Body of pancreas (tissue), 4 donors: ENCODE measurements around the gene SLC39A10.

Experiments used
- CTCF ChIP-seq, 7 experiments: fragments of 450-650 bp in 4 of 7; fragments of 200-600 bp in 3 of 7; sonication (generic) in 3 of 7; IDR thresholded peaks; one replicate each; pipeline ENCODE4 v1.5.1; 2016 to 2019; ENCODE audit warnings: antibody characterized with exemption in 7 of 7
- POLR2A ChIP-seq, 3 donors: fragments of 450-650 bp; IDR thresholded peaks; one replicate each; pipeline ENCODE4 v1.6.1; 2016; ENCODE audit warnings: antibody characterized with exemption in 3 of 3, mild to moderate bottlenecking in 2 of 3

DNA sequence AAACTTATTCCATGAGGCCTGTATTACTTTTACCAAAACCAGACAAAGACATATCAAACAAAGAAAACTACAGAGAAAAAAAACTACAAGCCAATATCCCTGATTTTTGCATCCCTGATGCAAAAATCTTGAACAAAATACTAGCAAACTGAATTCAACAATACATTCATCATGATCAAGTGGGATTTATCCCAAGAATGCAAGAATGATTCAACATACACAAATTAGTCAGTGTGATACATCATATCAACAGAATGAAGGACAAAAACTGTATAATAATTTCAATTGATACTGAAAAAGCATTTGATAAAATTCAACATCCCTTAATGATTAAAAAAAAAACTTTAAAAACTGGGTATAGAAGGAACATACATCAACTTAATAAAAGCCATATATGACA, 106.8 kb downstream of the SLC39A10 start:
- TF ChIP-seq CTCF (IDR thresholded peaks at IDR 0.05) (no peak), POLR2A (IDR thresholded peaks at IDR 0.05) (no peak)
